Sigmoid colon (tissue), 7 donors: ENCODE measurements around the gene YBX3. TPM values are rescaled to one million over a fixed set of nuclear protein-coding genes. Genes with fewer than 3 reads are reported as not detected.
A peak's percentile ranks its signal among the peaks of the same experiment; 100 is the strongest.

ENCODE experiments used
- DNase-seq: peaks from one replicate; pipeline ENCODE4 v3.0.0-alpha.2; 2019
- H3K27ac ChIP-seq, 4 donors: fragments of 200-600 bp; sonication (generic); one replicate each; pipeline ENCODE4 v1.5.1; 2016 to 2019; ENCODE audit warnings: mild to moderate bottlenecking in 1 of 4
- H3K27me3 ChIP-seq, 3 donors: fragments of 200-600 bp; sonication (generic); one replicate each; pipeline ENCODE4 v1.5.1; 2019; ENCODE audit warnings: mild to moderate bottlenecking in 1 of 3
- H3K36me3 ChIP-seq, 4 donors: fragments of 200-600 bp; sonication (generic); one replicate each; pipeline ENCODE4 v1.5.1; 2016 to 2019
- H3K4me1 ChIP-seq, 4 donors: fragments of 200-600 bp; sonication (generic); one replicate each; pipeline ENCODE4 v1.5.1; 2017 to 2019
- H3K4me3 ChIP-seq, 4 donors: fragments of 200-600 bp; sonication (generic); one replicate each; pipeline ENCODE4 v1.5.1; 2017 to 2019; ENCODE audit warnings: mild to moderate bottlenecking in 2 of 4, moderate library complexity in 1 of 4
- H3K9me3 ChIP-seq, 4 donors: fragments of 200-600 bp in 3 of 4; sonication (generic) in 3 of 4; one replicate each; pipeline versions ENCODE4 v1.5.1 to v1.6.1; 2013 to 2019
- CTCF ChIP-seq, 4 experiments: fragments of 450-650 bp in 3 of 4; fragments of 200-600 bp in 1 of 4; IDR thresholded peaks; one replicate each; pipeline ENCODE4 v1.5.1; 2016 to 2019; ENCODE audit warnings: antibody characterized with exemption in 4 of 4, mild to moderate bottlenecking in 3 of 4, moderate library complexity in 2 of 4
- EP300 ChIP-seq, 4 donors: sonication (generic); formaldehyde crosslinking; IDR thresholded peaks; one replicate each; pipeline ENCODE4 v1.6.1; 2017; ENCODE audit warnings: antibody characterized with exemption in 4 of 4
- POLR2A ChIP-seq, 2 donors: fragments of 450-650 bp; IDR thresholded peaks; one replicate each; pipeline ENCODE4 v1.6.1; 2016; ENCODE audit warnings: antibody characterized with exemption in 2 of 2, mild to moderate bottlenecking in 2 of 2, moderate library complexity in 2 of 2
- POLR2AphosphoS5 ChIP-seq, 4 donors: sonication (generic); formaldehyde crosslinking; IDR thresholded peaks; one replicate each; pipeline ENCODE4 v1.6.1; 2017; ENCODE audit warnings: antibody characterized with exemption in 4 of 4
- WGBS, 2 donors: extraction: QIAGEN DNeasy Blood & Tissue Kit; methylation state at CpG; one replicate each; pipeline ENCODE4 v1.1.7; 2013; 5-methylcytosine and 5-hydroxymethylcytosine counted together
- intact Hi-C: fragments of 100-400 bp; cut with DNase I; formaldehyde crosslinking; loops from one replicate; pipeline ENCODE4 v1.15.1; 2023
- polyA plus RNA-seq, 3 donors: library from polyadenylated mRNA; stranded (reverse); fragments of 200-250 nt; gene quantifications; one replicate each; pipeline ENCODE4 v1.2.3, GENCODE V29; 2013
- total RNA-seq, 4 donors: library from RNA; depleted of rRNA; stranded (reverse); fragments of >200 nt; gene quantifications; one replicate each; pipeline ENCODE4 v1.1.0, GENCODE V29; 2016
- donor health status: healthy with polysubstance abuse.
- donor health status: Bipolar disorder and iron deficiency.
- donor health status: healthy.

Gene YBX3
- total RNA-seq, result 100 to 1,000 TPM; 281 to 596 (median 407) TPM
- polyA plus RNA-seq, result 100 to 1,000 TPM in 2 of 3 donors, 10 to 100 TPM in 1; 81.8 to 244 (median 153) TPM

GRCh38 chr12:10722905-10723746 lies at the start of gene YBX3:
Gene YBX3, minus strand, starts transcription at chr12:10723323. Its CDS starts 212 bp downstream, at chr12:10723111.
- Histone ChIP-seq H3K27ac (peak within 1 kb of the TSS; percentile 96 to 99 (median 98)), H3K4me3 (peak within 1 kb of the TSS; percentile 65 to 99 (median 96)), H3K4me1 (peaks cover 0 to 42% (median 38%) of the 10 kb centered on the region in 4 donors), H3K36me3 (no peaks in the 10 kb centered on the region), H3K27me3 (no peaks in the 10 kb centered on the region), H3K9me3 (no peaks in the 10 kb centered on the region)
- TF ChIP-seq EP300 (IDR thresholded peaks at IDR 0.05) (no peak), POLR2AphosphoS5 (IDR thresholded peaks at IDR 0.05) (peak; percentile 78 to 89 (median 82)), POLR2A (IDR thresholded peaks at IDR 0.05) (peak; percentile 15 to 30)
- 0 to 1% methylated on average over 95 of the region's 95 CpGs for WGBS, 2 donors
- DNase-seq, result peak; percentile 95
- intact Hi-C loops, result loop anchor here (2.0 to 10.0 kb wide), 5 partner anchors 28 to 1839 kb away; partner anchors contain the start of genes DUSP16, GABARAPL1 and SMIM10L1

GRCh38 chr12:10771132-10771733 lies 48.1 kb upstream of the YBX3 start:
- no peak overlapping the region for H3K4me3 ChIP-seq
- DNase-seq, result no peak
- peaks cover 0 to 11% (median 0%) of the 10 kb centered on the region in 3 donors for H3K27me3 ChIP-seq
- no peaks in the 10 kb centered on the region for H3K9me3 ChIP-seq
- no peak overlapping the region for H3K27ac ChIP-seq
- intact Hi-C loops, result loop anchor here (1.0 to 2.0 kb wide), 2 partner anchors 428 to 716 kb away; no protein-coding TSS in a partner anchor
- no peak for TF ChIP-seq EP300 (IDR thresholded peaks at IDR 0.05)
- peak; percentile 24 to 65 (median 43) for TF ChIP-seq CTCF (IDR thresholded peaks at IDR 0.05)
- WGBS, 2 donors, result 0 to 2% methylated on average over 1 of the region's 1 CpG
- no peaks in the 10 kb centered on the region for H3K4me1 ChIP-seq
- H3K36me3 ChIP-seq, result no peaks in the 10 kb centered on the region

- peaks cover 0 to 7% (median 4%) of the 10 kb centered on the region in 4 donors for H3K9me3 ChIP-seq
- no peaks in the 10 kb centered on the region for H3K4me1 ChIP-seq
- H3K27ac ChIP-seq, result no peak overlapping the region
- intact Hi-C loops, result no loop called here
- H3K27me3 ChIP-seq, result no peaks in the 10 kb centered on the region
- no peak overlapping the region for H3K4me3 ChIP-seq
- WGBS, 2 donors, result 19 to 58% methylated on average over 2 of the region's 2 CpGs
- H3K36me3 ChIP-seq, result no peaks in the 10 kb centered on the region
- DNase-seq, result no peak
- TF ChIP-seq CTCF (IDR thresholded peaks at IDR 0.05) (no peak), POLR2A (IDR thresholded peaks at IDR 0.05) (no peak), EP300 (IDR thresholded peaks at IDR 0.05) (no peak), POLR2AphosphoS5 (IDR thresholded peaks at IDR 0.05) (no peak)
These were observed 36.5 kb upstream of the YBX3 start for GRCh38 chr12:10759657-10760056.

- WGBS, 2 donors, result 86 to 87% methylated on average over 4 of the region's 4 CpGs
- H3K27me3 ChIP-seq, result no peaks in the 10 kb centered on the region
- H3K9me3 ChIP-seq, result peaks cover 0 to 7% (median 4%) of the 10 kb centered on the region in 4 donors
- no peaks in the 10 kb centered on the region for H3K36me3 ChIP-seq
- H3K4me1 ChIP-seq, result no peaks in the 10 kb centered on the region
- DNase-seq, result no peak
- TF ChIP-seq POLR2AphosphoS5 (IDR thresholded peaks at IDR 0.05) (no peak), CTCF (IDR thresholded peaks at IDR 0.05) (no peak), EP300 (IDR thresholded peaks at IDR 0.05) (no peak), POLR2A (IDR thresholded peaks at IDR 0.05) (no peak)
- H3K4me3 ChIP-seq, result no peak overlapping the region
- intact Hi-C loops, result no loop called here
- no peak overlapping the region for H3K27ac ChIP-seq
These were observed 33.1 kb upstream of the YBX3 start for GRCh38 chr12:10756194-10756593.

- no peaks in the 10 kb centered on the region for H3K27me3 ChIP-seq
- H3K9me3 ChIP-seq, result peaks cover 0 to 7% (median 4%) of the 10 kb centered on the region in 4 donors
- 36 to 58% methylated on average over 4 of the region's 4 CpGs for WGBS, 2 donors
- peaks cover 0 to 10% (median 0%) of the 10 kb centered on the region in 4 donors for H3K4me1 ChIP-seq
- intact Hi-C loops, result no loop called here
- H3K27ac ChIP-seq, result no peak overlapping the region
- H3K4me3 ChIP-seq, result no peak overlapping the region
- TF ChIP-seq POLR2A (IDR thresholded peaks at IDR 0.05) (no peak), EP300 (IDR thresholded peaks at IDR 0.05) (no peak), CTCF (IDR thresholded peaks at IDR 0.05) (no peak), POLR2AphosphoS5 (IDR thresholded peaks at IDR 0.05) (no peak)
- no peaks in the 10 kb centered on the region for H3K36me3 ChIP-seq
- no peak for DNase-seq
These were observed 29.9 kb upstream of the YBX3 start for GRCh38 chr12:10753059-10753458.
